ENCODE results near the gene STX18. TPM values are rescaled to one million over a fixed set of nuclear protein-coding genes. Genes with fewer than 3 reads are reported as not detected.

The STX18 gene
- total RNA-seq, 1 experiment from 2014 or later, result 32.7 TPM

DNA sequence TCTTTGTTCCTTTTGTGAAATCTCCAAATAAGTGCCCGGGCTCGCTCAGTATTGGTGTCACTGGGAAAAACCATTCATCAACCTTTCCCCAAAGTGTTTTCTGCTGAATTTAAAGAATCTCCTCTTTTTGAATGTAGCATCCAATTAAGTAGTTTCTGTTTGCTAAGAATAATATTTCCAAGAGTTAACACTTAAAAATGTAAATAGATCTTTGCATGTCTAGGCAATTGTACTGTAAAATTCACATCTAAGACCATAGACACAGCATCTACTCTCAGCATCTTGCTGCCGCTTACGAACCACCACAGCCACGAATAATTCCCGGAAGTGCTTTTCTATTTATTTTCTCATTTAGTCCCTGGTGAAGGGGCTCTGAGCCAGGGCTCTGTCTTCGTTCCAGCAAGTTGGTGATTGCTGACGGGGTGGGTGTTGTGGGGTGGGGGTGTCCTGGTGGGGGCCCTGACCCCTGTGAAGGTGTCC, 153.5 kb downstream of the STX18 start:
- no TSS peak for BruUV-seq (replicated peaks)
- H3K9me3 Mint-ChIP-seq (ENCODE audit: unreplicated experiment), result no peaks in the 10 kb centered on the region
- peaks cover 15% of the 10 kb centered on the region for H3K4me1 Mint-ChIP-seq (ENCODE audit: insufficient read depth, unreplicated experiment)
- CTCF ChIA-PET, result no interaction called here
- DNase-seq (ENCODE audit: unreplicated experiment), result no peak
- peak overlapping the region; percentile 78 for H3K4me3 Mint-ChIP-seq (ENCODE audit: unreplicated experiment)
- H3K27me3 Mint-ChIP-seq (ENCODE audit: insufficient read depth, unreplicated experiment), result peaks cover 6% of the 10 kb centered on the region
- H3K36me3 Mint-ChIP-seq (ENCODE audit: insufficient read depth, unreplicated experiment), result no peaks in the 10 kb centered on the region
- intact Hi-C loops (cut with micrococcal nuclease), result no loop called here
- POLR2A ChIA-PET, result no interaction called here
- H3K27ac Mint-ChIP-seq (ENCODE audit: low read depth, unreplicated experiment), result no peak overlapping the region
- TF ChIP-seq, protein P1, sequence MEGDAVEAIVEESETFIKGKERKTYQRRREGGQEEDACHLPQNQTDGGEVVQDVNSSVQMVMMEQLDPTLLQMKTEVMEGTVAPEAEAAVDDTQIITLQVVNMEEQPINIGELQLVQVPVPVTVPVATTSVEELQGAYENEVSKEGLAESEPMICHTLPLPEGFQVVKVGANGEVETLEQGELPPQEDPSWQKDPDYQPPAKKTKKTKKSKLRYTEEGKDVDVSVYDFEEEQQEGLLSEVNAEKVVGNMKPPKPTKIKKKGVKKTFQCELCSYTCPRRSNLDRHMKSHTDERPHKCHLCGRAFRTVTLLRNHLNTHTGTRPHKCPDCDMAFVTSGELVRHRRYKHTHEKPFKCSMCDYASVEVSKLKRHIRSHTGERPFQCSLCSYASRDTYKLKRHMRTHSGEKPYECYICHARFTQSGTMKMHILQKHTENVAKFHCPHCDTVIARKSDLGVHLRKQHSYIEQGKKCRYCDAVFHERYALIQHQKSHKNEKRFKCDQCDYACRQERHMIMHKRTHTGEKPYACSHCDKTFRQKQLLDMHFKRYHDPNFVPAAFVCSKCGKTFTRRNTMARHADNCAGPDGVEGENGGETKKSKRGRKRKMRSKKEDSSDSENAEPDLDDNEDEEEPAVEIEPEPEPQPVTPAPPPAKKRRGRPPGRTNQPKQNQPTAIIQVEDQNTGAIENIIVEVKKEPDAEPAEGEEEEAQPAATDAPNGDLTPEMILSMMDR (IDR thresholded peaks at IDR 0.05; ENCODE audit: unreplicated experiment), result no peak

DNA sequence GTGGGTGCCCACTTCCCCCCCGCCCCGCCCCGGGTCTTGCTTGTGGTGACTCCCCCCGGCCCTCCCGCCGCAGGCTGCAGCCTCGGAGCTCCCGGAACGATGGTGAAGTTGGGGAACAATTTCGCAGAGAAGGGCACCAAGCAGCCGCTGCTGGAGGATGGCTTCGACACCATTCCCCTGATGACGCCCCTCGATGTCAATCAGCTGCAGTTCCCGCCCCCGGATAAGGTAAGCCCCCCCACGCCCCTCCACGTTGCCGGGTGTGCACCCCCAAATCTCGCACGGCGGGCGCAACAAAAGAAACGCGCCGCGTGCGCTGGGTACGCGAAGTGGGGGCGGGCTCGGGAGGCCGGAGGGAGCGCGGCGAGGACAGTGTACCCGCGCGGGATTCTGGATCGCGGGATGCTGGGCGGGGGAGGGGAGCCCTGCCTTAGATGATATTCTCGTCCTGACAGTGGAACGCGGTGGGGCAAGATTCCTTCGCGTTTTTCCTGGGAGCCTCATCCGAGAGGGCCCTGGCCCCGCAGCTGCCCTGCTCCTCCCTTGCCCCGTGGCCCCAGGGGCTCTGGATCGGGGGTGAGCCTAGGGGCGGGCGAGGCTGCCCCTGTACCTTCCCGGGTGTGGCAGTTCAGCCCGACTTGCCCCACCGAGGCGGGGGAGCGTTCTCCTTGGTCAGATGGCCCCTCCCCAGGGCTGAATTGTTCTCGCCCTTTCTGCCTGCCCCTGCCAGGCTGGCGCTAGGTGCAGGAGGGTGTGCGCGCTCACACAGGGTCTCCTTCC, 154.1 kb downstream of the STX18 start:
- Mint-ChIP-seq H3K9me3 (ENCODE audit: unreplicated experiment) (no peaks in the 10 kb centered on the region), H3K27me3 (ENCODE audit: insufficient read depth, unreplicated experiment) (peaks cover 12% of the 10 kb centered on the region), H3K4me1 (ENCODE audit: insufficient read depth, unreplicated experiment) (peaks cover 14% of the 10 kb centered on the region), H3K27ac (ENCODE audit: low read depth, unreplicated experiment) (no peak overlapping the region), H3K36me3 (ENCODE audit: insufficient read depth, unreplicated experiment) (no peaks in the 10 kb centered on the region), H3K4me3 (ENCODE audit: unreplicated experiment) (peak overlapping the region; percentile 78)
- TF ChIP-seq, protein P1 (IDR thresholded peaks at IDR 0.05; ENCODE audit: unreplicated experiment), result no peak
- no TSS peak for BruUV-seq (replicated peaks)
- ChIA-PET POLR2A (interaction anchor here (0.6 to 0.9 kb wide), 2 partner anchors 94 to 418 kb away, joined by 3 to 5 read pairs; no protein-coding TSS in a partner anchor), CTCF (no interaction called here)
- intact Hi-C loops (cut with micrococcal nuclease), result no loop called here
- no peak for DNase-seq (ENCODE audit: unreplicated experiment)

DNA sequence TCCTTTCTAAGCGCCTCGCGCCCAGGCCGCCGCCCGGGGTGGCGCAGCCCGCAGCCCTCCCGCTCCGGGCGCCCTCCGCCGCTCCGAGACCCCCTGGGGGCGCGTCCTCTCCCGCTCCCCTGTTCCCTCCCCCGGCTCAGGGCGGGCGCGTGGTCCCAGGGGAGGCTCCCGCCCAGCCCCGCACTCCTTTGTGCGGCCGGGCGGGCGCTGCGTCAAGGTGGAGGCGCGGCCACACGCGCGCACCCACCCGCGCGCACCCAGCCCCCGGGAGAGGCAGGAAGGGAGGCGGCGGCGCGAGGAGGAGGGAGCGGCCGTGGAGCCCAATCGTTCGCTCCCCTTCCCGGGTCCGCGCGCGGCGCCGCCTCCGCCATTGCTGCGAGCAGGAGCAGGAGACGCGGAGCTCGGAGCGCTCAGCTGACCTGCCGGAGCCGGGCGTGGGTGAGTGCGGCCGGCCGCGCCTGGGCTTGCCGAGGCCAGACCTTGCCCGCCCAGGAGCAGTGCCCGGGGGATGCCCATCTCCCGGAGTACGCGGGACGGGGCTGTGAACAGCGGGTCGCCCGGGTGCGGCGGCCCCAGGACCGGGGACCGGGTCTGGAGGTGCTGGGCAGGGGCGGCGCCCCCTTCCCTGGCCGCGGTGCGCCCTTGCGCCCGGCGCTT, 155.0 kb downstream of the STX18 start, which contains the start of gene NSG1:
NSG1 (plus strand) TSS at position 367 of the 657 bp plus-strand sequence. CDS start 528 bp downstream, outside the sequence.
- TF ChIP-seq, protein P1 (IDR thresholded peaks at IDR 0.05; ENCODE audit: unreplicated experiment), result no peak
- Mint-ChIP-seq H3K36me3 (ENCODE audit: insufficient read depth, unreplicated experiment) (no peaks in the 10 kb centered on the region), H3K4me3 (ENCODE audit: unreplicated experiment) (peak within 1 kb of the TSS; percentile 78), H3K27ac (ENCODE audit: low read depth, unreplicated experiment) (peak within 1 kb of the TSS; percentile 74), H3K4me1 (ENCODE audit: insufficient read depth, unreplicated experiment) (peaks cover 5% of the 10 kb centered on the region), H3K27me3 (ENCODE audit: insufficient read depth, unreplicated experiment) (peaks cover 21% of the 10 kb centered on the region), H3K9me3 (ENCODE audit: unreplicated experiment) (no peaks in the 10 kb centered on the region)
- intact Hi-C loops (cut with micrococcal nuclease), result loop anchor here (1.0 kb wide), 1 partner anchor 43 kb away; no protein-coding TSS in a partner anchor
- BruUV-seq (replicated peaks), result no TSS peak
- POLR2A ChIA-PET, result interaction anchor here (0.6 to 0.9 kb wide), 3 partner anchors 29 to 417 kb away, joined by 3 to 5 read pairs (median 3); no protein-coding TSS in a partner anchor
- CTCF ChIA-PET, result interaction anchor here (0.7 kb wide), 1 partner anchor 42 kb away, joined by 3 read pairs; no protein-coding TSS in a partner anchor
- DNase-seq (ENCODE audit: unreplicated experiment), result peak; percentile 32

DNA sequence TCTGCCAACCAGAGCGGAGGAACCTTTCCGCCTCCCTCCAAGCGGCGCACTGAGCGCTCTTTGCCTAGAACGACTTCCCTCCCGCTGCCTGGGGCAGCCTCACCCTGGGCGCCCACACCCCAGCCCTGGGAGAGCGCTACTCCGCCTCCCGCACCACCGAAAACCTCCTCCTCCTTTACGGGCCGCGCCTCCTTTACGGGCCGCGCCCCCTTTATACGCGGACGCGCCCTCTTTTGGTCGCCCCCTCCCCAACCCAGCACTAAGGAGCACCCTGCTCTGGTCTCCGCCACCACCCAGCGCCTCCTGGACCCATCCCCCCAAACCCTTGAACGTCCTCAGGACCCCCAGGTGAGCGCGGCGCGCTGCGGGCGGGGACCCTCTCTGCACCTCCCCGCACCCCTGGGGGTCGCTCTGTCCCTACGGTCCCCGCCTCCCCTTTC, 155.5 kb downstream of the STX18 start:
- no TSS peak for BruUV-seq (replicated peaks)
- peaks cover 5% of the 10 kb centered on the region for H3K4me1 Mint-ChIP-seq (ENCODE audit: insufficient read depth, unreplicated experiment)
- POLR2A ChIA-PET, result interaction anchor here (0.9 kb wide), 1 partner anchor 93 kb away, joined by 5 read pairs; no protein-coding TSS in a partner anchor
- TF ChIP-seq, protein P1 (IDR thresholded peaks at IDR 0.05; ENCODE audit: unreplicated experiment), result no peak
- DNase-seq (ENCODE audit: unreplicated experiment), result no peak
- H3K9me3 Mint-ChIP-seq (ENCODE audit: unreplicated experiment), result no peaks in the 10 kb centered on the region
- H3K4me3 Mint-ChIP-seq (ENCODE audit: unreplicated experiment), result peak overlapping the region; percentile 78
- intact Hi-C loops (cut with micrococcal nuclease), result loop anchor here (1.0 kb wide), 1 partner anchor 44 kb away; no protein-coding TSS in a partner anchor
- CTCF ChIA-PET, result no interaction called here
- peak overlapping the region; percentile 74 for H3K27ac Mint-ChIP-seq (ENCODE audit: low read depth, unreplicated experiment)
- H3K36me3 Mint-ChIP-seq (ENCODE audit: insufficient read depth, unreplicated experiment), result no peaks in the 10 kb centered on the region
- H3K27me3 Mint-ChIP-seq (ENCODE audit: insufficient read depth, unreplicated experiment), result peaks cover 25% of the 10 kb centered on the region
